Naive thymus-derived CD4-positive, alpha-beta T cell (primary cell): ENCODE results near the gene TEX51. TPM values are rescaled to one million over a fixed set of nuclear protein-coding genes. Genes with fewer than 3 reads are reported as not detected.

ENCODE experiments used
- ATAC-seq: fragments of 150-1000 bp; cut with Tn5 transposase; 2 replicates; pipeline ENCODE4 v1.10.0; 2021; ENCODE audit warnings: mild to moderate bottlenecking, moderate library complexity
- CTCF ChIA-PET: fragments of 350-600 bp; sonication (Branson Sonifier 250); formaldehyde crosslinking; loops from one replicate; lab custom pipeline; 2021; ENCODE audit warnings: antibody characterized with exemption; lab: Charles Lee
- POLR2A ChIA-PET: fragments of 350-600 bp; sonication (Branson Sonifier 250); formaldehyde crosslinking; loops from one replicate; lab custom pipeline; 2021; ENCODE audit warnings: antibody characterized with exemption, inconsistent platforms; lab: Charles Lee
- DNase-seq, 9 donors: peaks; one replicate each; pipeline versions ENCODE4 v3.0.0 to v3.0.0-alpha.2; 2020 to 2022; ENCODE audit warnings: mixed read lengths in 1 of 9
- H3K27ac ChIP-seq: one replicate; pipeline ENCODE4 v1.7.0; 2013; ENCODE audit warnings: mild to moderate bottlenecking, low read depth, low read length, moderate library complexity
- H3K27me3 ChIP-seq, 2 donors: one replicate each; pipeline ENCODE4 v1.7.0; 2013; ENCODE audit warnings: low read length in 2 of 2, mild to moderate bottlenecking in 2 of 2, moderate library complexity in 2 of 2; ENCODE audit not compliant: control insufficient read depth in 2 of 2, insufficient read depth in 2 of 2
- H3K36me3 ChIP-seq, 3 experiments: 1 replicate in 2 of 3; 2 replicates in 1 of 3; pipeline ENCODE4 v1.7.0; 2013; ENCODE audit warnings: low read length in 3 of 3, mild to moderate bottlenecking in 3 of 3, moderate library complexity in 1 of 3; ENCODE audit not compliant: insufficient read depth in 3 of 3, control insufficient read depth in 2 of 3
- H3K4me1 ChIP-seq, 2 donors: one replicate each; pipeline ENCODE4 v1.7.0; 2013; ENCODE audit warnings: low read length in 2 of 2, mild to moderate bottlenecking in 2 of 2, moderate library complexity in 1 of 2; ENCODE audit not compliant: control insufficient read depth in 2 of 2, insufficient read depth in 2 of 2
- H3K4me3 ChIP-seq: 2 replicates; pipeline ENCODE4 v1.7.0; 2013; ENCODE audit warnings: mild to moderate bottlenecking, low read length
- H3K9me3 ChIP-seq, 3 experiments: 1 replicate in 2 of 3; 2 replicates in 1 of 3; pipeline ENCODE4 v1.7.0; 2013; ENCODE audit warnings: low read length in 3 of 3; ENCODE audit not compliant: control insufficient read depth in 2 of 3
- H3K27ac Mint-ChIP-seq, 9 donors: one replicate each; pipeline ENCODE4 v1.8.0; 2020 to 2022; ENCODE audit warnings: mixed read lengths in 9 of 9, mild to moderate bottlenecking in 8 of 9, moderate library complexity in 5 of 9, inconsistent platforms in 2 of 9
- H3K27me3 Mint-ChIP-seq, 5 donors: one replicate each; pipeline ENCODE4 v1.8.0; 2021 to 2022; ENCODE audit warnings: mixed read lengths in 5 of 5, mild to moderate bottlenecking in 1 of 5
- H3K36me3 Mint-ChIP-seq, 5 donors: one replicate each; pipeline ENCODE4 v1.8.0; 2020 to 2022; ENCODE audit warnings: mixed read lengths in 5 of 5, mild to moderate bottlenecking in 3 of 5, inconsistent platforms in 1 of 5
- H3K4me1 Mint-ChIP-seq, 7 donors: one replicate each; pipeline ENCODE4 v1.8.0; 2020 to 2022; ENCODE audit warnings: mixed read lengths in 7 of 7, mild to moderate bottlenecking in 3 of 7, inconsistent platforms in 1 of 7
- H3K4me3 Mint-ChIP-seq, 10 donors: one replicate each; pipeline ENCODE4 v1.8.0; 2020 to 2022; ENCODE audit warnings: mild to moderate bottlenecking in 10 of 10, mixed read lengths in 10 of 10, moderate library complexity in 6 of 10, inconsistent platforms in 2 of 10
- H3K9me3 Mint-ChIP-seq, 11 donors: one replicate each; pipeline ENCODE4 v1.8.0; 2020 to 2022; ENCODE audit warnings: mixed read lengths in 11 of 11, mild to moderate bottlenecking in 4 of 11, inconsistent platforms in 1 of 11, moderate library complexity in 1 of 11
- intact Hi-C, 2 donors: fragments of 100-400 bp; cut with micrococcal nuclease; formaldehyde crosslinking; loops; one replicate each; pipeline ENCODE4 v1.15.1; 2023
- polyA plus RNA-seq, 2 donors: library from polyadenylated mRNA; unstranded; fragments of 300-500 nt; fragmentation: Illumina TruSeq; gene quantifications; one replicate each; pipeline ENCODE4 v1.2.3, GENCODE V29; 2021
- total RNA-seq, 6 experiments: library from RNA in 5 of 6; stranded (reverse) in 5 of 6; gene quantifications; 1 replicate in 5 of 6; 2 replicates in 1 of 6; pipeline ENCODE4 v1.2.3 and lab custom pipeline; 2021 to 2026

TEX51 gene
- total and polyA plus RNA-seq, 7 experiments from 2014 or later = not detected

DNA sequence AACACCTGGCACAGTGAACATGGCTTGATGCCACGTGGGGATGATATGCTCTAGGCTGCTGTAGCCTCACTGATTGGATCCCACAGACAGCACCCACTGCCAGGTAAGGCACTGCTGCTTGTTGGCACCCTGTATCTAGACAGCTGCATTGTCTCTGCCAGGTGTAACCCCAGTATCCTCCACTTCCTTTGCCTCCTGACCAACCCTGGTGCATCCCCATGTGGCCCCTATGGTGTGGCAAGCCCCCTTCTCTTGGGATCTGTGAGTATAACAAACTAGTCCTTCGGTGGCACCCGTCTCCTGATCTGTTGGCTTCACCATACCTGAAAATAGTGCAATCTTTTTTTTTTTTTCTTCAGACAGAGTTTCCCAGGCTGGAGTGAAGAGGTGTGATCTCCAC lies 11.1 kb downstream of the TEX51 start:
- Histone ChIP-seq H3K4me1 (no peaks in the 10 kb centered on the region), H3K36me3 (no peaks in the 10 kb centered on the region), H3K9me3 (no peaks in the 10 kb centered on the region), H3K27ac (no peak overlapping the region), H3K4me3 (no peak overlapping the region), H3K27me3 (no peaks in the 10 kb centered on the region)
- no peaks in the 10 kb centered on the region for H3K36me3 Mint-ChIP-seq
- no peak overlapping the region for H3K4me3 Mint-ChIP-seq
- no peaks in the 10 kb centered on the region for H3K4me1 Mint-ChIP-seq
- intact Hi-C loops = no loop called here
- H3K27me3 Mint-ChIP-seq = peaks cover 0 to 21% (median 0%) of the 10 kb centered on the region in 5 donors
- H3K9me3 Mint-ChIP-seq = no peaks in the 10 kb centered on the region
- ATAC-seq = no peak
- H3K27ac Mint-ChIP-seq = no peak overlapping the region
- no peak for DNase-seq
- ChIA-PET POLR2A (no interaction called here), CTCF (no interaction called here)

DNA sequence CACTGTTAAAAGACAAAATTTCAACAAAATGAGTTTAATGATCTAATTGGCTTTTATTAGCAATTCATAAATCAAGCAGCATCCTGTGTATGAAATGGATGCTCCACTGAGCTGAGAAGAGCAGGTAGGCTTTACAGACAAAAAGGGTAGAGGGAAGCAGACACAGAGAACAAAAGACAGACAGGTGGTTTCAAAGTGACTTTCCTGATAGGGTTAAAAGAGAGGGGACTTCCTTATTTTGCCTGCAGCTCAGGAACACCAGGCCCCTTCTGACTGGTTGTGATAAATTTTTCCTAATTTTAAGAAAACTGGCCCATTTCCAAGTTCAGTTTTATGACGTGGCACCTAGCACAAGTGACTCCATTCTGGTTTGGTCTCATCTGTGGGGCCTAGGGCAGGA lies 11.9 kb downstream of the TEX51 start:
- Histone ChIP-seq H3K4me3 (no peak overlapping the region), H3K36me3 (no peaks in the 10 kb centered on the region), H3K4me1 (no peaks in the 10 kb centered on the region), H3K27ac (no peak overlapping the region), H3K27me3 (no peaks in the 10 kb centered on the region), H3K9me3 (no peaks in the 10 kb centered on the region)
- H3K9me3 Mint-ChIP-seq = no peaks in the 10 kb centered on the region
- ATAC-seq (no peak), DNase-seq (no peak)
- H3K4me1 Mint-ChIP-seq = no peaks in the 10 kb centered on the region
- ChIA-PET CTCF (no interaction called here), POLR2A (no interaction called here)
- H3K27ac Mint-ChIP-seq = no peak overlapping the region
- H3K27me3 Mint-ChIP-seq = peaks cover 0 to 21% (median 0%) of the 10 kb centered on the region in 5 donors
- no peak overlapping the region for H3K4me3 Mint-ChIP-seq
- H3K36me3 Mint-ChIP-seq = no peaks in the 10 kb centered on the region
- intact Hi-C loops = no loop called here

DNA sequence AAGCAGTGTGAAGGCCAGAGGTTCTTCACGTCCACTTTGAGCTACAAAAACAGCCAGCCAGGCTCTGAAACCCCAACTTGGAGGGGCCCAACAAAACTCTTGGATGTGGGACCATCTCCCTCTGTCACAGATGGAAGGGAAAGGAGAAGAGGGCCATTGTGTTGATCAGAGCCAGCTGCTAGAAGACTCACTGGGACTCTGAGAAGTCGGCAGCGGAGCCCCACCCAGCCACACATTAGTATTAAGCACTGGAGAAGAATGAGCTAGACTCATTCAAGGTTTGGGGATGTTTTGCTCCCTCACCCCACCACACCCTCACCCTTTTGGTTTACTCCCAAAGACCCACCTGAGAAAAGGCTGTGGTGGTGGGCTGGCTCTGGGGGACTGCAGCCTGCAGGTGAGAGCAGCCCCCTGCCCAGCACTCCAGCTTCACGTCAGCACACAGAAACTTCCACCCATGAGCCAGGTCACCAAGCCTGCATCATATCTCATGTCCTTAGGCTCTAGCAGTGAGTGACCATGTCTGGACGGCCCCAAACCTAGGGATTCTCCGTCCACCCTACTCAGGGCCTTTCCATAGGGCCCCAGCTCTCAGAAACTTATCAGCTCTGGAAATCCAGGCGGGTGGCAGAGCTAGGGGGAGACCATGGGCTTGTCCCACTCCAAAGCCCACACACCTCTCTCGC lies 12.6 kb downstream of the TEX51 start:
- Histone ChIP-seq H3K4me3 (no peak overlapping the region), H3K36me3 (no peaks in the 10 kb centered on the region), H3K9me3 (no peaks in the 10 kb centered on the region), H3K4me1 (no peaks in the 10 kb centered on the region), H3K27ac (no peak overlapping the region), H3K27me3 (no peaks in the 10 kb centered on the region)
- ChIA-PET CTCF (no interaction called here), POLR2A (no interaction called here)
- H3K27ac Mint-ChIP-seq = no peak overlapping the region
- H3K4me1 Mint-ChIP-seq = no peaks in the 10 kb centered on the region
- no peaks in the 10 kb centered on the region for H3K9me3 Mint-ChIP-seq
- intact Hi-C loops = no loop called here
- H3K27me3 Mint-ChIP-seq = peaks cover 0 to 24% (median 3%) of the 10 kb centered on the region in 5 donors
- no peak for ATAC-seq
- no peak for DNase-seq
- H3K36me3 Mint-ChIP-seq = no peaks in the 10 kb centered on the region
- H3K4me3 Mint-ChIP-seq = no peak overlapping the region

DNA sequence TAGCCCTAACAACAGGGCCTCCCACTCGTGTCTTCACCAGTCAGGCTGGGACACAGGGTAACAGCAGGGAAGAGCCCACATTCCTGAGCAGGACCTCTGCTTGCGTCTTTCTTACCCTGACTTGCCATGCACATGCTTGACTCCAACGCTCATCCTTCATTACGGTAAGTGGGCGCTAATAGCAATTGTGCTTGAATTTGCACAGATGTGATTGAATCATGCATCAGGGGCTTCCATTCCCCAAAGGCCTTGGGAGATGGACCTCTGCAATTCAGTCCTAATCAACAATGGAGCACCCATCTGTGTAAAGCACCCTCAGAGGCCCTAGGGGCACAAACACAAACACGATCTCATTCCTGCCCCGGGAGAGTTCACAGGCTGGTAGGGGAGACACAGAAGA lies 13.5 kb downstream of the TEX51 start:
- ChIA-PET CTCF (no interaction called here), POLR2A (no interaction called here)
- Mint-ChIP-seq H3K4me1 (no peaks in the 10 kb centered on the region), H3K4me3 (no peak overlapping the region), H3K36me3 (no peaks in the 10 kb centered on the region), H3K27me3 (peaks cover 0 to 24% (median 6%) of the 10 kb centered on the region in 5 donors), H3K27ac (no peak overlapping the region), H3K9me3 (no peaks in the 10 kb centered on the region)
- intact Hi-C loops = no loop called here
- Histone ChIP-seq H3K4me1 (no peaks in the 10 kb centered on the region), H3K4me3 (no peak overlapping the region), H3K9me3 (no peaks in the 10 kb centered on the region), H3K36me3 (no peaks in the 10 kb centered on the region), H3K27me3 (no peaks in the 10 kb centered on the region), H3K27ac (no peak overlapping the region)
- ATAC-seq (no peak), DNase-seq (no peak)

DNA sequence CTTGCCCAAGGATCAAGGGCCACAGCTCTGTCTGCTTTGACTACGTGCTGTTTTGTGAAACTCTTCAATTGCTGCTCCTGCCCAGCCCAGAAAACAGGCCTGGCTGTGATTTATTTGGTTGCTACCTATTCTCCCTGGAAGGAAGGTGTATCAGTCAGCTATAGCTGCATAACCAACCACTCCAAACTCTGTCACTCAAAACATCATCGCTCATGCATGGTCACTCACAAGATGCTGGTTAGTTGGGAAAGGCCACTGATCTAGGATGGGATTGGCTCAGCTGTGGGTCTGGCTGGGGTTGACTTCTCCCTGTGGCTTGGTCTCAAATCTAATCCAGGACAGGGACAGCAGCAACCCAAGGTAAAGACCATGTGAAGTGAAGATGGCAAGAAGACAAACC lies 14.6 kb downstream of the TEX51 start:
- ChIA-PET CTCF (no interaction called here), POLR2A (no interaction called here)
- no peaks in the 10 kb centered on the region for H3K4me1 Mint-ChIP-seq
- Histone ChIP-seq H3K27ac (no peak overlapping the region), H3K36me3 (no peaks in the 10 kb centered on the region), H3K4me3 (no peak overlapping the region), H3K27me3 (no peaks in the 10 kb centered on the region), H3K9me3 (no peaks in the 10 kb centered on the region), H3K4me1 (no peaks in the 10 kb centered on the region)
- intact Hi-C loops = no loop called here
- ATAC-seq (no peak), DNase-seq (no peak)
- H3K9me3 Mint-ChIP-seq = no peaks in the 10 kb centered on the region
- no peak overlapping the region for H3K4me3 Mint-ChIP-seq
- no peaks in the 10 kb centered on the region for H3K36me3 Mint-ChIP-seq
- no peak overlapping the region for H3K27ac Mint-ChIP-seq
- peaks cover 0 to 23% (median 6%) of the 10 kb centered on the region in 5 donors for H3K27me3 Mint-ChIP-seq

DNA sequence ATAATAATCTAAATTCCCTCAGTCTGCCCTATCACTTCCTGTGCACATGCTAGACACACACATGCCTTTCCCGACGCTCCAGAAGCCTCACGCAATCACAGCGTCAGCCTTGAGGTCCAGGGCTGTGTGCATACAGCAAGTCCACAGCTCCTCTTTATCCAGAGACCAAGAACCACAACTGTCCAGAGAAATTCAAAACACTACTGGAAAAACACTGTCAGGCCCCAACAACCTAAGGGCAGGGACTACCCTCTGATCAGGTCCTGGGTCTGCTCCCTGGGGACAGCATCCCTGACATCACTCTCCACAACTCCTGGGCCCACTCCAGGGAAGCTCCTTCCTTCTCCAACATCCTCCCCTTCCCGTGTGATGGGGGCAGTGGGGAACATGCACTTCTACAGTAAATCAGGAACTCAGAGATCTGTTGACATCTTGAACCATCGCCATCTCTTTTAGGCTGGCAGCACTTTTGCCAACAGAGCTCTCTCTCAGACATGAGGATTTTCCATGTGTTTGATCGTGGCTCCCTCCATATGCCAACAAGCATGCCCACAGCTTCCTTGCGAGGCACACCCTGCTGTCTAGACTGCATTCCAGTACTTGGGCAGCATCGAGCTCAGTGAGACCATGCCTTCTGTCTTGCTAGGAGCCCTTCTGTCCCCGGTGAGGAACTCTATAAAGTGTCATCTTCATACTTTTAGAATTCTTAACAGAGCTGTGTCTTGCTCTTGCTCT lies 15.4 kb downstream of the TEX51 start:
- Mint-ChIP-seq H3K4me1 (no peaks in the 10 kb centered on the region), H3K36me3 (no peaks in the 10 kb centered on the region), H3K4me3 (no peak overlapping the region), H3K27me3 (peaks cover 0 to 23% (median 12%) of the 10 kb centered on the region in 5 donors), H3K9me3 (peaks cover 0 to 5% (median 0%) of the 10 kb centered on the region in 11 donors), H3K27ac (peak overlapping the region in 1 of 9 donors; percentile 78)
- ATAC-seq (no peak), DNase-seq (no peak)
- Histone ChIP-seq H3K4me1 (no peaks in the 10 kb centered on the region), H3K9me3 (no peaks in the 10 kb centered on the region), H3K27me3 (no peaks in the 10 kb centered on the region), H3K27ac (no peak overlapping the region), H3K36me3 (no peaks in the 10 kb centered on the region), H3K4me3 (no peak overlapping the region)
- intact Hi-C loops = no loop called here
- ChIA-PET POLR2A (no interaction called here), CTCF (no interaction called here)
